ENCODE data around the gene FGD5. TPM values are rescaled to one million over a fixed set of nuclear protein-coding genes. Genes with fewer than 3 reads are reported as not detected.

FGD5 gene
- total and polyA plus RNA-seq, 9 of the 15 experiments (the other 6 are each of a cell fraction or from before 2014, with no cell fraction given), result 0.18 TPM; not detected in 8

DNA sequence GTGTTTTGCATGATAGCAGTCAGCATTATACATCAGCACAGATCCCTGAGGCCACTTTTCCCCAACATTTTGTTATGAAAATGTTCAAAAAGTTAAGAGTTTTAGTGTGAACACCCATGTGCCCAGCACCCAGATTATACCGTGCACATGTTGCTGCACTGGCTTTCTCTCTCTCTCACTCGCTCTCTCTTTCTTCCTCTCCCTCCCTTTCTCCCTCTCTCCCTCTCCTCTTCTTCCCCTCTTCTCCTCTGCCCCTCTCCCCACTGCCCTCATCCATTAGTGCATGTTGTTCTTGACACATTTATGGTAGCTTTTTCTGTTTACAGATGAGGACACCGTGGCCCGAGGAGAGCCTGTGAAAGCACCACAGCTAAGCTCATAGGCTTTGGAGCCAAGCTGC, 7.3 kb downstream of the FGD5 start (continued):
- TF ChIP-seq ZNF318 (IDR thresholded peaks at IDR 0.05; ENCODE audit: borderline replicate concordance in 1 of 2, low read depth in 1 of 2) (no peak), HOXB6 (CRISPR knock-in tag; IDR thresholded peaks at IDR 0.05; ENCODE audit: borderline replicate concordance) (no peak), MTA2 (IDR thresholded peaks at IDR 0.05; ENCODE audit: low read depth) (no peak)

Measured in K562 (cell line).